Neutrophil (primary cell): Measurements from ENCODE around the gene SMC6.

Experiments used
- H3K27ac ChIP-seq: fragments of 200-600 bp; sonication (generic); 2 replicates; pipeline ENCODE4 v1.5.1; 2016; ENCODE audit warnings: mild to moderate bottlenecking, moderate library complexity
- H3K27me3 ChIP-seq: fragments of 200-600 bp; sonication (generic); 2 replicates; pipeline ENCODE4 v1.6.0; 2016; ENCODE audit warnings: mild to moderate bottlenecking
- H3K36me3 ChIP-seq: fragments of 200-600 bp; sonication (generic); 2 replicates; pipeline ENCODE4 v1.5.1; 2017
- H3K4me1 ChIP-seq, 2 experiments: fragments of 200-600 bp in 1 of 2; sonication (generic) in 1 of 2; 1 replicate in 1 of 2; 2 replicates in 1 of 2; pipeline versions ENCODE4 v1.5.1 to v1.6.1; 2013 to 2016; ENCODE audit warnings: low read depth in 1 of 2, low read length in 1 of 2, mild to moderate bottlenecking in 1 of 2, moderate library complexity in 1 of 2; ENCODE audit not compliant: control insufficient read depth in 1 of 2, insufficient read depth in 1 of 2
- H3K4me3 ChIP-seq, 2 experiments: fragments of 200-600 bp in 1 of 2; sonication (generic) in 1 of 2; 1 replicate in 1 of 2; 2 replicates in 1 of 2; pipeline ENCODE4 v1.5.1; 2013 to 2016; ENCODE audit warnings: low read depth in 1 of 2, low read length in 1 of 2, mild to moderate bottlenecking in 1 of 2, moderate library complexity in 1 of 2
- H3K9me3 ChIP-seq: fragments of 200-600 bp; sonication (generic); 2 replicates; pipeline ENCODE4 v1.5.1; 2016
- CTCF ChIP-seq: fragments of 200-600 bp; sonication (generic); IDR thresholded peaks from 2 replicates; pipeline ENCODE4 v1.5.1; 2016; ENCODE audit warnings: antibody characterized with exemption

The SMC6 gene

GRCh38 chr2:17748745-17749144, 4.9 kb downstream of the SMC6 start:
- Histone ChIP-seq H3K9me3 (no peaks in the 10 kb centered on the region), H3K4me1 (peaks cover 7 to 11% of the 10 kb centered on the region in 2 experiments), H3K27me3 (peaks cover 16% of the 10 kb centered on the region), H3K27ac (no peak overlapping the region), H3K36me3 (peaks cover 6% of the 10 kb centered on the region), H3K4me3 (no peak overlapping the region)
- TF ChIP-seq CTCF = no peak

GRCh38 chr2:17747684-17748452, 5.7 kb downstream of the SMC6 start:
- Histone ChIP-seq H3K4me3 (no peak overlapping the region), H3K27ac (no peak overlapping the region)

GRCh38 chr2:17740203-17740602, 13.4 kb downstream of the SMC6 start:
- no peak for TF ChIP-seq CTCF
- Histone ChIP-seq H3K36me3 (peaks cover 43% of the 10 kb centered on the region), H3K27ac (no peak overlapping the region), H3K4me1 (no peaks in the 10 kb centered on the region), H3K9me3 (no peaks in the 10 kb centered on the region), H3K4me3 (no peak overlapping the region), H3K27me3 (no peaks in the 10 kb centered on the region)

More at GRCh38 chr2:17747684-17748452, 5.7 kb downstream of the SMC6 start:
- no peak for TF ChIP-seq CTCF
- H3K4me1 ChIP-seq = peaks cover 4 to 7% of the 10 kb centered on the region in 2 experiments
- H3K27me3 ChIP-seq = peaks cover 12% of the 10 kb centered on the region
- no peaks in the 10 kb centered on the region for H3K9me3 ChIP-seq
- H3K36me3 ChIP-seq = peaks cover 7% of the 10 kb centered on the region

- no peak overlapping the region for H3K4me3 ChIP-seq
- no peaks in the 10 kb centered on the region for H3K4me1 ChIP-seq
- H3K27ac ChIP-seq = no peak overlapping the region
- no peaks in the 10 kb centered on the region for H3K9me3 ChIP-seq
- peaks cover 56% of the 10 kb centered on the region for H3K36me3 ChIP-seq
- no peaks in the 10 kb centered on the region for H3K27me3 ChIP-seq
- no peak for TF ChIP-seq CTCF
Observed at GRCh38 chr2:17736989-17737388, 16.6 kb downstream of the SMC6 start.

GRCh38 chr2:17735864-17736263, 17.7 kb downstream of the SMC6 start:
- no peaks in the 10 kb centered on the region for H3K27me3 ChIP-seq
- no peak overlapping the region for H3K27ac ChIP-seq
- H3K9me3 ChIP-seq = no peaks in the 10 kb centered on the region
- no peaks in the 10 kb centered on the region for H3K4me1 ChIP-seq
- peaks cover 63% of the 10 kb centered on the region for H3K36me3 ChIP-seq
- H3K4me3 ChIP-seq = no peak overlapping the region
- no peak for TF ChIP-seq CTCF
